Heart left ventricle (tissue), 13 donors: ENCODE measurements around the gene AHDC1.

Experiments
- POLR2A ChIP-seq, 2 donors: fragments of 450-650 bp; IDR thresholded peaks; one replicate each; pipeline ENCODE4 v1.6.1; 2017; ENCODE audit warnings: antibody characterized with exemption in 2 of 2, mild to moderate bottlenecking in 2 of 2, moderate library complexity in 2 of 2
- TF ChIP-seq, protein P1 (sequence below), 12 donors: fragments of 200-600 bp; sonication (generic) in 4 of 12; IDR thresholded peaks; one replicate each; pipeline versions ENCODE4 v1.5.0 to v1.8.0; 2018 to 2022; ENCODE audit warnings: antibody characterized with exemption in 12 of 12, mild to moderate bottlenecking in 5 of 12
- donor health status: ischemic (EF 13 %, LVEDD 7.1; RV severe dilation, severe dysfunction).
- donor health status: DM: no; HTN: yes; CAD: no.
- donor health status: DM: no; HTN: no; CAD: no.
- donor health status: ischemic (EF 25% LVEDD 6.9; RV normal size, moderate dysfunction).
- donor health status: ischemic (EF 25% LVEDD 5.7; RV mildly dilated, moderate dysfunction).
- donor health status: ischemic (EF 35%, LVEDD 5.7; RV mildly dilated, moderate dysfunction).
- donor health status: nonischemic (EF 11% LVEDD 7.7; RV severe dilation, severe dysfunction).
- donor health status: DM: yes; HTN: yes; CAD: no.
- donor health status: PGD.
- donor health status: ischemic (EF 29% LVEDD 5.4; RV normal size, mild dysfunction).
- donor health status: nonischemic (EF 23%, LVEDD 6.1; RV moderate dilation, normal function).

DNA sequence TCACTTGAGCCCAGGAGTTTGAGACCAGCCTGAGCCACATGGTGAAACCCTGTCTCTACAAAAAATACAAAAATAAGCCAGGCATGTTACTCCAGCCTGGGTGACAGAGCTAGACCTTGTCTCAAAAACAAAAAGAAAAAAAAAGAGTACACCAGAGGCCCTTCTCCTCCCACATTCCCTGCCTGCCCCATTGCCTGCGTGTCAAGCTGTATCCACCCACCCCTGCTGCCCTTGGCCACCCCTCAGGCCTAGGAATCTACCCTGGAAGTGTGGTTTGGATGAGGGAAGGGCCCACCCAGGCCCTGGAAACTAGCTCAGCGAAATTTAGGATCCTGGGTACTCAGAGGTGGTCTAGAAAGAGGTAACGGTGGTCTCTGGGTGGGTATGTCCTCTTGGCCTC is 88.3 kb downstream of the AHDC1 start:
- TF ChIP-seq, protein P1, sequence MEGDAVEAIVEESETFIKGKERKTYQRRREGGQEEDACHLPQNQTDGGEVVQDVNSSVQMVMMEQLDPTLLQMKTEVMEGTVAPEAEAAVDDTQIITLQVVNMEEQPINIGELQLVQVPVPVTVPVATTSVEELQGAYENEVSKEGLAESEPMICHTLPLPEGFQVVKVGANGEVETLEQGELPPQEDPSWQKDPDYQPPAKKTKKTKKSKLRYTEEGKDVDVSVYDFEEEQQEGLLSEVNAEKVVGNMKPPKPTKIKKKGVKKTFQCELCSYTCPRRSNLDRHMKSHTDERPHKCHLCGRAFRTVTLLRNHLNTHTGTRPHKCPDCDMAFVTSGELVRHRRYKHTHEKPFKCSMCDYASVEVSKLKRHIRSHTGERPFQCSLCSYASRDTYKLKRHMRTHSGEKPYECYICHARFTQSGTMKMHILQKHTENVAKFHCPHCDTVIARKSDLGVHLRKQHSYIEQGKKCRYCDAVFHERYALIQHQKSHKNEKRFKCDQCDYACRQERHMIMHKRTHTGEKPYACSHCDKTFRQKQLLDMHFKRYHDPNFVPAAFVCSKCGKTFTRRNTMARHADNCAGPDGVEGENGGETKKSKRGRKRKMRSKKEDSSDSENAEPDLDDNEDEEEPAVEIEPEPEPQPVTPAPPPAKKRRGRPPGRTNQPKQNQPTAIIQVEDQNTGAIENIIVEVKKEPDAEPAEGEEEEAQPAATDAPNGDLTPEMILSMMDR (IDR thresholded peaks at IDR 0.05), result no peak
- no peak for TF ChIP-seq POLR2A (IDR thresholded peaks at IDR 0.05)
